SHP77 treated with DMSO at 0.1 percent for 48 hours (cell line): ENCODE results near the gene KLF14.
"Not testable (repeated sequence)": the region's sequence is repeated elsewhere in the genome, so short reads cannot be mapped to it uniquely, and the experiment has no call there.

Source experiments
- DNase-seq: peaks from one replicate; lab custom pipeline; 2025; lab: John Stamatoyannopoulos, UW

KLF14 gene

DNA sequence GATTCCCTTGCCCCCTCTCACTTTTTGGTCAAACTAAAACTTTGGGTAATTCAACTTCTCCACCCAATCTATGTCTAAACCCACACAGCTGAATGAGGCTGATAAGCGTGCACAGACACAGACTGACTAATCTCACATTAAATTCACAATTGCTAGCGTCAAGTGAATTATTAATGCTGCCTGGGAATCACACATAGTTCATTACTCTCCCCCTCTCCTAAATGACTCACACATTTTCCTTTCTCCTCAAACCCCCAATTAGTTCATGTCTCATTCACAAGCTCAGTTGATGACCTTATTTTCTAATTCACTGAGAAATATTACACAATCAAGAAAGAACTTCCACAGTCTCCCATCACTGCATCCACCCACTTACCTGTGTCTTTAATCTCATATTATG lies 14.5 kb downstream of the KLF14 start:
- no peak for DNase-seq

DNA sequence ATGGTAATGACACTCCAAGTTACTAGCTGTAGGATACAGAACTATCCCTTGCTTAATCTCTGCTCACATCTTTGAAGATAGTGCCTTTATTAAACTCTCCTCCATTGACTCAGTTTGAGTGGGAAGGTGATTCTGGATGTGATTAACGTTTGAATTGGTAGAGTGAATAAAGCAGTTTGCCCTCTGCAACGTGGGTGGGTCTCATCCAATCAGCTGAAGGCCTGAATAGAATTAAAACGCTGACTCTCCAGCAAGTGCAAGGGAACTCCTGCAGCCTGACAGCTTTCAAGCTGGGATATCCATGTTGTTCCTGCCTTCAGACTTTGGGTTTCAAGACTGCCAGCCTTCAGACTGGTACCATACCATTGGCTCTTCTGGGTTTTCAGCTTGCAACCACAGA lies 21.6 kb downstream of the KLF14 start:
- no peak for DNase-seq

- no peak for DNase-seq
These were observed 25.2 kb downstream of the KLF14 start for GRCh38 chr7:130708766-130709165.

DNA sequence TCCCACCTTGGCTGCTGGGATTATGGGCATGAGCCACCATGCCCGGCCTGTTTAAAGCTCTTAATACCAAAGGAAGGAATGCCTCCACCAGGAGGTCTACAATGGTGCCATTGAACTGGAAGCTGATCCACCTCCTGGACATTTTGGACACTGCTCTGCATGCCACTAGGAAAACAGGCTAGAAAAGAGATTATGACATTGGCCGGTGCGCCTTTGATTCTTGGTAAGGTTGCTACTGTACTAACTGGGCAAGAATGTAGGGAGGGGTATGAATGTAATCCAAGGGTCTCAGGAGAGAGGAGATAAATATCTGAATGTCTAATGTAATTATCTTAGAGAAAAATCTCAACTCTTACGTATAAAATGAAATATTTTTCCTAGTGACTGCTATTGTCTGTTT lies 26.0 kb downstream of the KLF14 start:
- no peak for DNase-seq

GRCh38 chr7:130703851-130704250 lies 30.2 kb downstream of the KLF14 start:
- no peak for DNase-seq

DNA sequence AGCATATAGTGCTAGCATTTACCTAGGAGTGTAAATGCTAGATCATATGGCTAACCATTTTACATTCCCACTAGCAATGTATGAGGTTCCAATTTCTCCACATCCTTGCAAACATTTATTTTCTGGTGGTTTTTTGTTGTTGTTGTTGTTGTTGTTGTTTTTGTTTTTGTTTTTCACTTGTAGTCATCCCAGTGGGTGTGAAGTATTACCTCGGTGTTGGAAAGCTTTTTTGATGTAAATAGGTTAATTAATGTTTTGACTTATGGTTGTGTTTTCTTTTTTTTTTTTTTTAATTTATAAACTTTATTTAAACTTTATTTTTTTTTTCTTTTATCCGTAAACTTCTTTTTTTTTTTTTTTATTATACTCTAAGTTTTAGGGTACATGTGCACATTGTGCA lies 32.4 kb downstream of the KLF14 start:
- DNase-seq, result no peak

GRCh38 chr7:130700760-130701159 lies 33.2 kb downstream of the KLF14 start:
- DNase-seq, result no peak

- DNase-seq, result no peak
These were observed 34.3 kb downstream of the KLF14 start for GRCh38 chr7:130699686-130700085.

GRCh38 chr7:130697820-130698219 lies 36.2 kb downstream of the KLF14 start:
- DNase-seq, result no peak

GRCh38 chr7:130695840-130696239 lies 38.2 kb downstream of the KLF14 start:
- no peak for DNase-seq

DNA sequence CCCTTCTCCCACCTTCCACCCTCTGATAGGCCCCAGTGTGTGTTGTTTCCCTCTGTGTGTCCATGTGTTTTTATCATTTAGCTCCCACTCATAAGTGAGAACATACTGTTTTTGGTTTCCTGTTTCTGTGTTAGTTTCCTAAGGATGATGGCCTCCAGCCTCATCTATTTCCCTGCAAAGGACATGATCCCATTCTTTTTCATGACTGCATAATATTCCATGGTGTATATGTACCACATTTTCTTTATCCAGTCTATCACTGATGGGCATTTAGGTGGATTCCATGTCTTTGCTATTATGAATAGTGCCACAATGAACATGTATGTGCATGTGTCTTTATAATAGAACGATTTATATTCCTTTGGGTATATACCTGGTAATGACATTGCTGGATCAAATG lies 41.6 kb downstream of the KLF14 start:
- DNase-seq, result not testable (repeated sequence)

DNA sequence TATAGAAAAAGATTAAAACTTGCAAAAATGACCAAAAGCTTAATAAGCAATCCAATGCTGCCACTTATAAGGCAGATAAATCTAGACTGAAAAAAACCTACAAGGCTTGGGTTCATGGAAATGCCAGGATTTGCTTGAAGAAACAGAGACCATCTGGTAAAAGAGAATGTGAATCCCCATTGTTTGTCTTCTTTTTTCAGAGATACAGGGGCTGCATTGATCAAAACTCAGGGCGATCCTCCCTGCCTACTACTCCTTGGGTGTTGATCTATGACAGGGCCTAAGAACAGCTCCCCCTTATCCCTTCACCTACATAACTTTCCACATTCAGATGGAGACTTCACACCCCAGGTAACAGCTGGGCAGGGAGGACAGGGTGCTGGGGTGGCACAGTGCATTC lies 44.3 kb downstream of the KLF14 start:
- DNase-seq, result no peak

DNA sequence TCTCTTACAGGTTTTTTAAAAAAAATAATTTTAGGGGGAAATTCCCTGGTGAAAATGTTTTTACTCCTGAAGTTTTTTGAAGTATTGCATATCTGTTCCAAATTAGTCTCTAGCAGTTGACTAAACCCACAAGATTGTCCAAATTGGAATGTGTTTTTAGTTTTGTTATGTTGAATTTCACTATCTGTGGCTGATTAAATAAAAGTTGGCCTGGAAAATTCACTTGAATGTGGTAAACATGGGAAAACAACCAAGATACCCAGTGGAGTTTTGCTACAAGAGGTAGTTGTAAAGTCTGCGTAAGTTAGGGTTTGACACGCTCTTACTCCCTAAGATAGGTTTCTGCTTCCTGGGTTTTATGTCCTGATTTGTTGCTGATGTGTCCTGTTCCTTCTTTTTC lies 51.0 kb downstream of the KLF14 start:
- DNase-seq, result no peak
